HK-2 (cell line): ENCODE measurements around the gene TVP23C.

Experiments used
- DNase-seq: peaks from one replicate; pipeline ENCODE4 v3.0.0-alpha.2; 2018; ENCODE audit not compliant: unreplicated experiment

The TVP23C gene

DNA sequence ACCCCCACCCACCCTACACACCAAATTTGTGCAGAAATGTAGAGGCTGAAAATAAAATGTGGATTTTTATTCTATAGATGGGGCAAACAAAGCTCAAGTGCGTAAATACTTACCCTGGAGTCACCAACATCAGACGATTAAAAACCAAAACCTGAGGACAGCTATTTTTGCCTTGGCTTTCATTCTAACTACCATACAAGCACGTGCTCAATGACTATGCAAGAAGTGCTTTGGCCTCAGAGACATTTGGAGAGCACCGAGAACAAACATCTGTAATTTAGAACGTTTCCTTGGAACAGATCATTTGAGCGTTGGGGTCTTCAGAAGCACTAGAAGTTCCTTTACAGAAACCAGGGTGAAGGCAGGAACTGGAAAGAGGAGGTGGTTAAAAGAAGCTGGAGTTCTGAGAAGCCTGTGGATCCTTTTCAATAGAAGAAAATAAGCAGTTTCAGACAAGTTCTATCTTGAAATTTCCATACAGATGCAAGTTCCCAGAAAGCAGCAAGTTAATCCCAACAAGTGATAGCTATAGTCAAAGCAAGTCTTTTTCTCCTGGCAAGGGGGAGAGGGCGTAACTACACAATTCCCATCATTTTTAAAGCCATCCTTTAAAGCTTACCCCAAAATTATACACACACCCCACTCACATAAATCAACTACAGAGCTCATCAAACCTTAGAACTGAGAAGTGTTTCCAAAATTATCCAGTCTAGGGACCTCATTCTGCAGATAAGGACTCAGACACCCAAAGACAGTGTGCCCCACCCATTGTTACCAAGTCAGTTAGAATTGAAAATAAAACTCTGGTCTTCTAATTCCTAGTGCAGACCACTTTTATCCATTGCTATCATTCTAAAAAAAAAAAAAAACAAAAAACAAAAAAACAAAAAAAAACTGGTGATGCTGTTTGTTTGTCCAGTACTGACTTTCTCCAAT is 66.3 kb downstream of the TVP23C start:
- DNase-seq: no peak

GRCh38 chr17:15494821-15495220 is 68.5 kb downstream of the TVP23C start:
- DNase-seq: no peak

GRCh38 chr17:15493693-15494035 is 69.6 kb downstream of the TVP23C start:
- no peak for DNase-seq

GRCh38 chr17:15492791-15493692 is 70.2 kb downstream of the TVP23C start:
- no peak for DNase-seq

- DNase-seq: no peak
Observed at GRCh38 chr17:15492186-15492585, 71.1 kb downstream of the TVP23C start.

GRCh38 chr17:15490634-15491261 is 72.5 kb downstream of the TVP23C start:
- peak; percentile 22 for DNase-seq

DNA sequence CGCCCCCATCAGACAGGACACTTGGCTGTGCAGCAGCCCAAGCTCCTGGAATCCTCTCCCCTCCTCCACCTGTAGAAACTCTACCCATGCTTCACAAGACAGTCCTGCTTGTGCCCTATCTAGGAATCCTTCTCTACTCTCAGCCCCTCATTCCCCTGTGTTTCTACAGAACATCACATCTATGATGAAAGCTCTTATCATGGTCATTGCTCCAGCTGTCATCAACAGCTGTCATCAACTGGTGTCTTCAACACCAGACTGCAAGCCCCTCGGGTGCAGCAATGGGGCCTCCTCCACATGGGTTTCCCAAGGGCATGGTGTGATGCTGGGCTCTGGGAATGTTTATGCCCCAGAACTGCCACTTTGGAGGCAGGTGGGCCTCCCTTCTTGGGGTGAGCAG is 74.7 kb downstream of the TVP23C start:
- DNase-seq: no peak

- no peak for DNase-seq
Observed at GRCh38 chr17:15485045-15485444, 78.2 kb downstream of the TVP23C start.

- DNase-seq: no peak
Observed at GRCh38 chr17:15483431-15483830, 79.9 kb downstream of the TVP23C start.

DNA sequence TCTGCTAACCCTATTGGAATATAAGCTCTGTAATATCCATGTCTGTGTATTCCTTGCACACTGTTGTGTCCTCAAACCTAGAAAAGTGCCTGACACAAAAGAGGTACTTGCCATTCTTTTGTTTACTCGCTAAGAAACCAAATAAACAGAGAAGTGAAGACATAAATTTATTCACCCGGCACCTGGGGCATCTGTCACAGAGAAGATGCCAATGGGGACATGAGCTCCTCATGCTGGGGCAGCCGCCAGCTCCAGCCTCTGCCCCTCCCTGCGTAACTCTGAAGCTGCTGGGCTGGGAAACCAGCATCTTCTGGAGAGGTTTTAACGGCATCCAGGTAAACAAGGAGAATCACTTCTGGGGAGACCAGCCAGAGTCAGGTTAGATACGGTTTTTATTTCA is 80.8 kb downstream of the TVP23C start:
- DNase-seq: no peak

DNA sequence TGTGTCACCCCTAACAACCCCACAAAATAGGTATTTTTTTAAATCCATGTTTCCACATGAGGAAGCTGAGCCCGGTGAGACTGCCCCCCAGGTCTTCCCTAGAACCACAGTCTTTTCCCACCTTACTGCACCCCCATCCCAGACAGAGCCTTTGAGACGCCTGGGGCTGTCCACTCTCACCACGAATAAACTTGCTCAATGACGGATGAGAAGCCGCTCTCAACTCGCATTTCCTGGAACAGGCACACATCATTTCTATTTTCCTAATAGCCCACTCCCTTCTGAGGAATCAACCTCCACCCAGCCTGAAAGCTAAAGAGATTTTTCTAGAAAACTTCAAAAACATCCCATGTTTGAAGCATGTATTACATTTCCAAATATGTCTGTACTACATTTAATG is 81.8 kb downstream of the TVP23C start:
- DNase-seq: no peak

GRCh38 chr17:15480204-15480603 is 83.1 kb downstream of the TVP23C start:
- DNase-seq: no peak

DNA sequence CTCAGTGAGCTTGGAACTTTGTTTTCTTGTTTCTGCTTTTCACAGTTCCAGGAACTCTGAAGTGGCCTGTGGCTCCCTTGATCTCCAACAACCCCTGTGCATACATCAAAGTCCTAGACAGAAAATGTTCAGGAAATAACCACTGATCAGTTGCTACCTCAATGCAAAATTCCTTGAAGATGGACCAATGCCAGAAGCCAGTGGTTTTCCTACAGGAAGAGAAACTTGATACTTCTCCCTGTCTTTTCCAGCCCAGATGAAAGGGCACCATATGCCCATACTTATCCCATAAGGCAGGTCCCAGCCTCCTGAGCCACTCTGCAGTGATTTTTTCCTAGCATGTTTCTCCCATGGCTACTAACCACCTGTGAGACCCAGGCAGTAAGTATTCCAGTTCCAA is 83.6 kb downstream of the TVP23C start:
- peak; percentile 18 for DNase-seq

DNA sequence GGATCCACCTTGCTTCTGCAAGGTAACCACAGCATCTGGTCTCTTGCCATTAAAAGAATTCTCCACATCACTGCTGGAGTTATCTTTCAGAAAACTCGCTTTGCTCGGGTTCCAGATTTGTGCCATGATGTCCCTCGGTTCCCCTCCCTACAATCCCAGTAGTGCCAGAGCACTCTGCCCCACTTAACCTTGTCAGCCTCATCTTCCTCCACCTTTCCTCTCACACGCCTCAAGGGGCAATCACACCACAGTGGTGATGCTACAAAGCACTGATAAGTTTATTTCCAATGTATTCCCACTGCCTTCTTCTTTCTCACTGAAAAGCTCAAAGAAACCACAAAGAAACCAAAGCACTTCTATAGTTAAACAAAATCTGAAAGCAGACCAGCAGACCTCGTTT is 84.4 kb downstream of the TVP23C start:
- DNase-seq: no peak

DNA sequence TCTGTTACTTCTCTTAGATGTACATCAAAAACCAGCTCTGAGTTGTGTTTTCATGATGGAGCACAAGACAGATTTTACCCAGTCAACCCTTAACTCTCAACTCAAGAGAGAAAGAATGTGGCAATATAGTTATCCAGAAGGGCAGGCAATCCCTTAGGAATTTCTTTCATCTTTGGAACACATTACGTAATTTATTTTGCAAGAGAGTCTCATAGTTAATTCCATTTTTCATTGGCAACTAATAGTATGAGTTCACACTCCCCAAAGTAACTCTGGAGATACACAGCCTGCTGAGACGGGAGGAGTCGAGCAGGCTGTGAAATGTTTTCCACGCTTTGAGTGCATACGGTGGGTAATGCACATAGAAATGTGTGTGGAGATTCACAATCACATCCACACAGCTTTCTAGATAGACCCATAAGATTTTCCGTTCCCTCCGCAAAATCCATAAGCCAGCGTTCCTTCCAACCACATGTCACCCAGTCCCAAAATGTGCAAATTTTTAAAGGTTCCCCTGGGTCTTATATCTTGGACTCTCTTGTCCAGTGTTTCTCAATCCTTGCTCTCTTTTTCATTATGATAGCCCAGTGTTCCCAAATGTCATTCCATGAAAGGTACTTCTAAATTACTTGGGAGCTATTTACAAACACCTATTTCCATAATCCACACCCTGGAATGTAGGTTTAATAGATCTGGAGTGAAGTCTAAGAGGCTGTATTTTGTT is 87.5 kb downstream of the TVP23C start:
- no peak for DNase-seq

DNA sequence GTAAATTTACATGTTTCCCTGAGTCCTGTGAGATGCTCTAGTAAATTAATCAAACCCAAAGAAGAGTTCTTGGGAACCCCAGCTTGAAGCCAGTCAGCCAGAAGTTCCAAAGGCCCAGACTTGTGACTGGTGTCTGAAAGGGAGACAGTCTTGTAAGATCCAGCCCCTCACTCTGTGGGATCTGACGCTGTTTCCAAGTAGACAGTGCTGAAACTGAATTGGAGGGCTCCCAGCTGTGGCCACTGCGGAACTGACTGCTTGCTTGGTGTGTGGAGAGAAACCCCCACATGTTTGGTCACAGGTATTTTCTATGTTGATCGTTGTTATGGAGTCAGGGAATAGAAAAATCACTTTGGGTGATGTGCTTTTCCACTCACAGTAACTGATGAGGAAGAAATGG is 90.4 kb downstream of the TVP23C start:
- DNase-seq: no peak

- DNase-seq: no peak
Observed at GRCh38 chr17:15470536-15470935, 92.7 kb downstream of the TVP23C start.

- DNase-seq: no peak
Observed at GRCh38 chr17:15469260-15469659, 94.0 kb downstream of the TVP23C start.

DNA sequence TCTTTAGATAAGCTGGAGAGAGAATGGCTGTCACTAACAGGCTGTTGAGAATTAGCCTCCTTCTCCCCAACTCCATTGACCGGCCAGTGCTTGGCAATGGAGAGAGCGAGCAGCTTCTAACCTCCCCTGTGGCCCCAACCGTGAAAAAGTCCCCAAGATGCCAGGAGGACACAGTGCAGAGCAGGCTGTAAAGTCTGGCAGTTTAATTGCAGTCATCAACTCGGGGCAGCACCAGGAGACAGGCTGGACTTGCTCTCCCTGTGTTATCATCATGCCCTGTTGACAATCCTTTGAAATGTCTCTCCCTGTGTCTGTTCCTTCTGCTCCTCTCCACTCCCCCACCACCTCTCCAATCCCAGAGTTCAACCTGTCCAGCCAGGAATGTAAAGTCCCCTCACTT is 95.2 kb downstream of the TVP23C start:
- no peak for DNase-seq

DNA sequence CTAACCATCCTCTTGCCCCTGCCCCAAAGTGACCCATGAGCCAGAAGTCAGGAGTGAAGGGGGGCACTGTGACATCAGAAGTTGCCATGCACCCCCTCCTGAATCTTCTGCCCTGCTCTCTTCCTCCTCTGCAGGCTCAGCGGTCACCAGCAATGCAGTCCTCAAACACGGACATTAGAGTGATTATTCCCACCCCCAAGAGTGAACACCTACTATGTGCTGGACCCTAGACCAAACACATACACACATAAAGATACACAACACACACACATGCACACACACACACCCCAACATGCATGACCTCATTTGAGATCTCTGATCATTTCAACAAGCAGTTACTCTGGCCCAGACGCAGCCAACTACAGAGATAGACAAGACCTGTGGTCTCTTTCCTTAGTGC is 95.7 kb downstream of the TVP23C start, which contains the start of gene CDRT4:
TSS of gene CDRT4 (minus strand) at position 30 of the 400 bp plus-strand sequence. CDS start 27,383 bp downstream, outside the sequence.
- DNase-seq: no peak

GRCh38 chr17:15466131-15466530 is 97.2 kb downstream of the TVP23C start:
- DNase-seq: no peak
